ENCODE results near the gene ASB15. TPM values are rescaled to one million over a fixed set of nuclear protein-coding genes. Genes with fewer than 3 reads are reported as not detected.
A peak's percentile ranks its signal among the peaks of the same experiment; 100 is the strongest.

Gene ASB15
- total and polyA plus RNA-seq, 2 of the 13 experiments (the other 11 are each of a cell fraction or from before 2014, with no cell fraction given), result not detected

GRCh38 chr7:123669485-123669884 is 67.9 kb downstream of the ASB15 start (continued):
- no peak for TF ChIP-seq STAT6 (CRISPR knock-in tag; IDR thresholded peaks at IDR 0.05; ENCODE audit: borderline replicate concordance)
- TF ChIP-seq ZMAT3 (CRISPR knock-in tag; conservative IDR thresholded peaks at IDR 0.05), result no peak
- TF ChIP-seq SRSF1 (optimal IDR thresholded peaks at IDR 0.05; ENCODE audit: low read depth, low read length), result no peak
- TF ChIP-seq ZNF746 (CRISPR knock-in tag; IDR thresholded peaks at IDR 0.05), result no peak
- TF ChIP-seq MNT (IDR thresholded peaks at IDR 0.05), result no peak
- TF ChIP-seq ZMYM3 (CRISPR knock-in tag; IDR thresholded peaks at IDR 0.05), result no peak

- peak; percentile 20; the same call in 2 of the 3 replicates for ATAC-seq
- Histone ChIP-seq H3K27ac (ENCODE audit: extremely low read length, insufficient read depth, low read length) (no peak overlapping the region), H3K4me3 (replicated peaks in 1 of 3; ENCODE audit: insufficient read depth in 1 of 3, low read depth in 2 of 3, low read length in 3 of 3) (no peak overlapping the region), H3K79me2 (ENCODE audit: insufficient read depth, low read length) (no peaks in the 10 kb centered on the region), H3K4me1 (ENCODE audit: insufficient read depth, low read length) (no peaks in the 10 kb centered on the region), H3K36me3 (replicated peaks in 1 of 2; ENCODE audit: control insufficient read depth in 1 of 2, insufficient read depth in 2 of 2, low read length in 2 of 2) (no peaks in the 10 kb centered on the region; a peak in 1 of 5 replicates), H3K9ac (ENCODE audit: insufficient read depth, low read depth, low read length) (no peak overlapping the region), H3K9me3 (ENCODE audit: low read length) (no peaks in the 10 kb centered on the region), H3K27me3 (ENCODE audit: control insufficient read depth in 1 of 2, insufficient read depth in 2 of 2, low read length in 2 of 2) (no peaks in the 10 kb centered on the region), H4K20me1 (ENCODE audit: insufficient read depth, low read length) (no peaks in the 10 kb centered on the region), H3K4me2 (ENCODE audit: low read depth, low read length) (no peak overlapping the region), H2AFZ (ENCODE audit: low read length) (no peak overlapping the region)
- no TSS peak for BruUV-seq (replicated peaks)
- WGBS (ENCODE audit: low lambda C conversion rate), result 93% methylated on average over 5 of the region's 5 CpGs
- intact Hi-C loops (cut with micrococcal nuclease; ENCODE audit: unreplicated experiment) (no loop called here), in situ Hi-C loops (cut with HindIII; ENCODE audit: extremely low pct_ligation_motif_present, low pct_unique_long_range_greater_than_20kb) (no loop called here)
- CTCF ChIA-PET (ENCODE audit: low intra/inter-chr PET ratio, low total read pairs), result no interaction called here
- no peak for FAIRE-seq
- POLR2A ChIA-PET, result no interaction called here
- DNase-seq (ENCODE audit: low spot score), result no peak
- TF ChIP-seq ZBTB20 (CRISPR knock-in tag; IDR thresholded peaks at IDR 0.05; ENCODE audit: borderline replicate concordance, low read depth) (no peak), SP1 (IDR thresholded peaks at IDR 0.05) (no peak), SP1 (CRISPR knock-in tag; IDR thresholded peaks at IDR 0.05) (no peak), MEF2D (CRISPR knock-in tag; IDR thresholded peaks at IDR 0.05) (no peak), ZNF446 (CRISPR knock-in tag; IDR thresholded peaks at IDR 0.05) (no peak), ZBTB34 (CRISPR knock-in tag; IDR thresholded peaks at IDR 0.05) (no peak), POLR2A (IDR thresholded peaks at IDR 0.05; ENCODE audit: insufficient read depth in 1 of 2, low read depth in 2 of 2, low read length in 2 of 2) (0 out of 4 replicates have a peak, but pooled peaks of 1 of the 2 experiments have one; percentile 11), RBM22 (optimal IDR thresholded peaks at IDR 0.05; ENCODE audit: low read length) (peak; percentile 52), RFXANK (CRISPR knock-in tag; IDR thresholded peaks at IDR 0.05) (no peak), SKI (IDR thresholded peaks at IDR 0.05; ENCODE audit: partially characterized antibody) (no peak), CSRNP2 (CRISPR knock-in tag; conservative IDR thresholded peaks at IDR 0.05; ENCODE audit: low read depth) (no peak), ZNF569 (CRISPR knock-in tag; IDR thresholded peaks at IDR 0.05; ENCODE audit: borderline replicate concordance) (no peak)
Measured at GRCh38 chr7:123673137-123673732, 71.6 kb downstream of the ASB15 start.
